ENCODE results near the gene MAN1C1.

MAN1C1 gene

DNA sequence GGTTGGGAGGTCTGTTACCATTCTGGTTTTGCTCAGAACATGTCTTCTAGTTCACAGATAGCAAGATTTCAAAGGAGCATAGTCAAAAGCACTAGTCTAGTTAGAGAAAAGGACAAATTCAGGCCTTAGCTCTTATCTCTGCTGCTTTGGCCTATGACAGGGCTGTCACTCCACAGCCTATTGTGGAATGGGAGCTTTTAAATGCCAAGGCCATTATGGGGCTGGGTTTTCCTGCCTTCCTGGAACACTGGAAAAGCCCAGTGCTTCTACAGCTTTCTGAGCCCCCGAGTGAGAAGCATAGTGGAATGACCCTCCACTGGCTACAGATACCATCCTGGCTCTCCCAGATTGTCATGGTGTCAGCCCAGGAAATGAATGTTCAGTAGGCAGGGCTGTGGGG is 212.5 kb downstream of the MAN1C1 start:
- DNase-seq (ENCODE audit: extremely low read depth in 1 of 2, low read depth in 1 of 2), result no peak

DNA sequence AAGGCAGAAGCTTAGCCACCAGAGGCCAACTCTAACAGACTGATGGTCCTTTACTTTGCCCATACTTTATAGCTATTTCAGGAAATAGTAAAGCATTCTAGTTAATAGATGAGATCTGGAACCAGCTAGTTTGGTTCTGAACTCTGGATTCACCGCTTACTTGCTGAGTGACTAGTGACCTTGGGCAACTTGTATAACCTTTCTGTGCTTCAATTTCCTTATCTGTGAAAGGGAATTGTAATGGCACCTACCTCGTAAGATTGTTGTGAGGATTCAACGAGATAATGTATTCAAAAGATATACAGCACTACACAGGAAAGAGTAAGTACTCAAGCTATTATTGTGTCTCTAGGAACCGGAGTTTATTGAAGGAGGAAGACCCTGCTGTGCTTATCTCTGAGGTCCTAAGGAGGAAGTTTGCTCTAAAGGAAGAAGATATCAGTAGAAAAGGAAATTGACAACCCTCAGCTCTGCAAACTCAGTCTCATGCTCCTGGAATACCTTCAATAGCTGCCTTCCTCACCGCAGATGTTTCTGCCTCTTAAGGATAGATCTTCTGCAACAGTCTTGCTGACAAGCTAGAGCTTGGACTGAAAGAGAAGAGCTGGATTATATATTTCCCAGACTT is 215.1 kb downstream of the MAN1C1 start:
- DNase-seq (ENCODE audit: extremely low read depth in 1 of 2, low read depth in 1 of 2), result no peak

DNA sequence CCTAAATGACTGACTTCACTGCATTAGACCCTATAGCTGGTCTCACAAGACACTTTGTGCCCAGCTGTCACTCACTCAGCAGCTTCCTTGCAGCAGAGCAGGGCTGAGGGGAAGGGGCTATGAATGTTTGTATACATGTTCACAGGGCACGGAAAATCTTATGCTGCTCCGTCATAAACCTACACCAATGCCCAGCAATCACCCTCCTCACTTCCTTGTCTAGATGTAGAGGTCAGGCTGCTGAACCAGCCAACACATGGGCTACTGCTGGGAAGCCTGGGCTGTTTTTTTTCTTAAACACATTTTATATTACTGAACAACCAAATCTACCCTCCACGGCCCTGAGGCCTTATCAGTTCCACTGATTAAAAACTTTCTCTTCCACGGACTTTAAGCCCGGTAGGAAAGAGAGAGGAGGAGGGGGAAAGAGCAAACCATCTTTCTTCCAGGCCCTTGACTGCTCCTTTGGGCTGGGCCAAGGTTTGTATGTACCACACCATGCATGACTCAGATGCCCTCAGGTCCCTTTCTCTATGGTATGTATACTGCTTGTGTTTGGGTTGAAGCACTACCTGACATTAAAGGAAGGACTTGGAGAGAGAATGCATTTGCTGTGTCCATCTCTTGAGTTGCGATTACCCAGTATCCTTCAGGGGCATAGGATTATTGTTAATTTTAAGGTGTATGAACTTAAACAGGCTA is 215.9 kb downstream of the MAN1C1 start:
- no peak for DNase-seq (ENCODE audit: extremely low read depth in 1 of 2, low read depth in 1 of 2)

DNA sequence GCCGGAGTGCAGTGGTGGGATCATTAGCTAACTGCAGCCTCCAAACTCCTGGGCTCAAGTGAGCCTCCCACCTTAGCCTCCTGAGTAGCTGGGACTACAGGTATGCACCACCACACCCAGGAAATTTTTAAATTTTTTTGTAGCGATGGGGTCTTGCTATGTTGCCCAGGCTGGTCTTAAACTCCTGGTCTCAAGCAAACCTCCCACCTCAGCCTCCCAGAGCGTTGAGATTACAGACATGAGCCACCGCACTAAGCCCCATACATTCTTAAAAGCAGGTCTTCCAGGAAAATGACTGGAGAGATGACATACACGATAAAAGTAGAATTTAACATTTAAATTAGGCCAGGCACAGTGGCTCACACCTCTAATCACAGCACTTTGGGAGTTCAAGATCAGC is 216.6 kb downstream of the MAN1C1 start:
- no peak for DNase-seq (ENCODE audit: extremely low read depth in 1 of 2, low read depth in 1 of 2)

Data from stimulated activated CD8-positive, alpha-beta memory T cell treated with anti-CD3 and anti-CD28 coated beads, Interleukin-7, amount 100 ng/mL, for 48 hours (primary cell).